AG09319 (cell line): ENCODE results near the gene ATF3.

Source experiments
- DNase-seq: peaks from one replicate; pipeline ENCODE4 v3.0.0-alpha.2; 2010; ENCODE audit warnings: low read depth; ENCODE audit errors: extremely low read depth
- TF ChIP-seq, protein P1 (sequence below): IDR thresholded peaks from 2 replicates; pipeline ENCODE4 v1.5.1; 2011; ENCODE audit warnings: low read depth, mild to moderate bottlenecking, inconsistent platforms, low read length, moderate library complexity

The ATF3 gene

GRCh38 chr1:212595787-212596714, 12.5 kb upstream of the ATF3 start:
- peak; percentile 74 for DNase-seq
- TF ChIP-seq, protein P1, sequence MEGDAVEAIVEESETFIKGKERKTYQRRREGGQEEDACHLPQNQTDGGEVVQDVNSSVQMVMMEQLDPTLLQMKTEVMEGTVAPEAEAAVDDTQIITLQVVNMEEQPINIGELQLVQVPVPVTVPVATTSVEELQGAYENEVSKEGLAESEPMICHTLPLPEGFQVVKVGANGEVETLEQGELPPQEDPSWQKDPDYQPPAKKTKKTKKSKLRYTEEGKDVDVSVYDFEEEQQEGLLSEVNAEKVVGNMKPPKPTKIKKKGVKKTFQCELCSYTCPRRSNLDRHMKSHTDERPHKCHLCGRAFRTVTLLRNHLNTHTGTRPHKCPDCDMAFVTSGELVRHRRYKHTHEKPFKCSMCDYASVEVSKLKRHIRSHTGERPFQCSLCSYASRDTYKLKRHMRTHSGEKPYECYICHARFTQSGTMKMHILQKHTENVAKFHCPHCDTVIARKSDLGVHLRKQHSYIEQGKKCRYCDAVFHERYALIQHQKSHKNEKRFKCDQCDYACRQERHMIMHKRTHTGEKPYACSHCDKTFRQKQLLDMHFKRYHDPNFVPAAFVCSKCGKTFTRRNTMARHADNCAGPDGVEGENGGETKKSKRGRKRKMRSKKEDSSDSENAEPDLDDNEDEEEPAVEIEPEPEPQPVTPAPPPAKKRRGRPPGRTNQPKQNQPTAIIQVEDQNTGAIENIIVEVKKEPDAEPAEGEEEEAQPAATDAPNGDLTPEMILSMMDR = peak; percentile 38

- no peak for DNase-seq
- TF ChIP-seq, protein P1 = no peak
Observed at GRCh38 chr1:212596798-212597197, 11.8 kb upstream of the ATF3 start.

- no peak for DNase-seq
- TF ChIP-seq, protein P1 = no peak
Observed at GRCh38 chr1:212597487-212597886, 11.1 kb upstream of the ATF3 start.

DNA sequence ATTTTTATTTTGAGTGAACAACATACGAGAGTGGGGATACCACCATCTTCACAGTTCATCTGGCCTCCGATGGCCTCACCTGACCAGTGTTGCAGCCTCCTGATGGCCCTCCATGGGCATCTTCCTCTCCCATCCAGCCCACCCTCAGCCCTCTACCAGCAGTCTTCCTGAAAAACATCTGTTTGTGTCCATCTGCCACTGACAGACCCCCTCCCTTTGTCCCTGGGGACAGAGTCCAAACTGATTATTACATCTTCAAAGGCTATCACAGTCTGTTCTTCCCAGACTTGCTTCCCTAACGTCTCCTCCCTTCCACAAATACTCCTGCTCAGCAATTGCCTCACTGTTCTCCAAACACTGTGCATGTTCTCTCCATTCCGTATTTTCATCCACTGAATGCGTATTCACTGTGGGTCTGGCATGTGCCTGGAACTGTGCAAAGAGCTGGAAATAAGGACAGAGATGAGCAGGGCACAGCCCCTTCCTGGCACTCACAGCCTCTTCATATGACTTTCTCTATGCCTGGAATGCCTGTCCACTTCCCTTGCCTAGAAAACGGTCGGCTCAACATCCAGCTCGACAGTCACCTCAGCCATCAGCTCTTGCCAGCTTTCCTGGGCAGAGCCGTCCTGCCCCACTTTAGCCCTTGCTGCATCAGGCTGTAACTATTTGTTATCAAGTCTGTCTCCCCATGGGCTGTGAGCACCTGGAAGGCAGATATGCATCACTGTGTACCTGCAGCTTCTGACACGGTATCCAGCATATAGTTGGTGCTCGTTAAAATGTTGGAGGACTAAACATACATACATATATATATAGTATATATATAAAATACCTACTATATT, 8.3 kb upstream of the ATF3 start:
- TF ChIP-seq, protein P1 = no peak

GRCh38 chr1:212600980-212601379, 7.6 kb upstream of the ATF3 start:
- peak; percentile 59 for DNase-seq
- TF ChIP-seq, protein P1 = no peak

More for the DNA sequence above, 8.3 kb upstream of the ATF3 start:
- no peak for DNase-seq

GRCh38 chr1:212601524-212601923, 7.0 kb upstream of the ATF3 start:
- DNase-seq = no peak
- TF ChIP-seq, protein P1 = no peak
